ENCODE measurements around the gene PPCDC.

Gene PPCDC

GRCh38 chr15:75043509-75044257, 20.3 kb downstream of the PPCDC start:
- peak in 55 of 56 donors; percentile 54 to 96 (median 87) for DNase-seq

DNA sequence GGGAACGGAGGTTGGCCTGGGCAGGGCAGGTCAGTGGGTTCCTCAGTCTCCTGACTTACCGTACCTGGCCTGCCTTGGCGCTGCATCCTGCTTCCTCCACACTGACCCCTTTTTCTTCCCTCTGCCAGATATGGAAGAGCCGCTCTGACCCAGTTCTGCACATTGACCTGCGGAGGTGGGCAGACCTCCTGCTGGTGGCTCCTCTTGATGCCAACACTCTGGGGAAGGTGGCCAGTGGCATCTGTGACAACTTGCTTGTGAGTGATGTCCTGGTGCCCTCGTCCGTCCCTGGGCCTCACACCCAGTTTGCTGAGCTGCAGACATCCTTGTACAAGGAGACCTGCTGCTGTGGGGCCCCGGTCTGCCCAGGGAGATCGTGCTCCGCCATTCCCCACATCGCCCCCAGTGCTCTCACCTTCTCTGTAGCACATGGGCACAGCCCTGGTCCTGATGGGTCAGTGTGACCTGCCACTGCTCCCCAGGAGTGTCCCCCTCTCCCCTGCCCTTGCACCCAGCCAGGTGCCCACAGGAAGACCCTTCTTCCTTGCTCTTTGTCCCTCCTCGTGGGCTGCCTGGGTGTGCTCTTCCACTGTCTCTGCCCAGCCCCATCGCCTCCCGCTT, 21.0 kb downstream of the PPCDC start:
- peak in 1 of 56 donors; percentile 39 for DNase-seq

GRCh38 chr15:75045332-75046015, 22.1 kb downstream of the PPCDC start:
- no peak for DNase-seq

DNA sequence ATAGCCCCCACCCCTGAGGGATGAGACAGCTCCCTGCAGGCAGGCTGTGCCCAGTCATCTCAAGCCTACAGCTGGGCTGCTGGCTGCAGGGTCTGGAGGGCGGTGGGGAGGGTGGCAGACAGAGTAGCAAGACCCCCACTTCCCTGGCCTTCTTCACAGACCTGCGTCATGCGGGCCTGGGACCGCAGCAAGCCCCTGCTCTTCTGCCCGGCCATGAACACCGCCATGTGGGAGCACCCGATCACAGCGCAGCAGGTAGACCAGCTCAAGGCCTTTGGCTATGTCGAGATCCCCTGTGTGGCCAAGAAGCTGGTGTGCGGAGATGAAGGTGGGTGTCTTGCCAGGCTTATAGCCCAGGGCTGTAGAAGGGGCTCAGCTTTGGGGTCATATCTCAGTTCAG, 25.0 kb downstream of the PPCDC start:
- no peak for DNase-seq

- DNase-seq, result peak in 47 of 56 donors; percentile 11 to 86 (median 38)
Measured at GRCh38 chr15:75049392-75049791, 26.0 kb downstream of the PPCDC start.

GRCh38 chr15:75050283-75050682, 26.9 kb downstream of the PPCDC start:
- no peak for DNase-seq

GRCh38 chr15:75051191-75051608, 27.8 kb downstream of the PPCDC start:
- DNase-seq, result no peak

- DNase-seq, result no peak
Measured at GRCh38 chr15:75051711-75052110, 28.3 kb downstream of the PPCDC start.

DNA sequence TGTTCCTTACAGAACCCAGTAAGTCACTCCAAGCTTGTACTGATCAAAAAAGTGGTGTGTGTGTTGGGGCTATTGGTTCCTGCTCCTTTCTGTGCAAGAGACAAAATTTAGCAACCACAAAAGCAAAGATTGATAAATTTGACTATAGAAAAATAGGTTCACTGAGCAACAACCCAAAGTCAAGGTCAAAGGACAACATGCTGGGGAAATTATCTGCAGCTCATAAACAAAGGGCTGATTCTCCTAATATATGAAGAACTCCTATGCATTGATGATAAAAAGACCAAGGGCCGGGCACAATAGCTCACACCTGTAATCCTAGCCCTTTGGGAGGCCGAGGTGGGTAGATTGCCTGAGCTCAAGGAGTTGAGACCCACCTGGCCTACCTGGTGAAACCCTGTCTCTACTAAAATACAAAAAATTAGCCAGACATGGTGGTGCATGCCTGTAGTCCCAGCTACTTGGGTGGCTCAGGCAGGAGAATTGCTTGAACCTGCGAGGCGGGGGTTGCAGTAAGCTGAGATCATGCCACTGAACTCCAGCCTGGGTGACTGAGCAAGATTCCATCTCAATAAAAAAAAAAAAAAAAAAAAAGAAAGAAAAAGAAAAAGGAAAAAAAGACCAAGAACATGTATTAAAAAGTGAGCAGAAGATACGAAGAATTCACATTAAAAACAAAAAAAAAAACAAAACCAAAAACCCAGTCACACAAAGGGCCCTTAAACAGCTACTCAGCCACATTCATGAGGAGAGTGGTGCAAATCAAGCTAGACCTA, 29.8 kb downstream of the PPCDC start:
- DNase-seq, result no peak

- no peak for DNase-seq
Measured at GRCh38 chr15:75053748-75054125, 30.3 kb downstream of the PPCDC start.

- DNase-seq, result no peak
Measured at GRCh38 chr15:75054172-75054897, 30.9 kb downstream of the PPCDC start.

GRCh38 chr15:75056036-75056435, 32.6 kb downstream of the PPCDC start:
- DNase-seq, result no peak

- no peak for DNase-seq
Measured at GRCh38 chr15:75058127-75058905, 34.9 kb downstream of the PPCDC start.

- DNase-seq, result no peak
Measured at GRCh38 chr15:75059607-75060006, 36.2 kb downstream of the PPCDC start.

DNA sequence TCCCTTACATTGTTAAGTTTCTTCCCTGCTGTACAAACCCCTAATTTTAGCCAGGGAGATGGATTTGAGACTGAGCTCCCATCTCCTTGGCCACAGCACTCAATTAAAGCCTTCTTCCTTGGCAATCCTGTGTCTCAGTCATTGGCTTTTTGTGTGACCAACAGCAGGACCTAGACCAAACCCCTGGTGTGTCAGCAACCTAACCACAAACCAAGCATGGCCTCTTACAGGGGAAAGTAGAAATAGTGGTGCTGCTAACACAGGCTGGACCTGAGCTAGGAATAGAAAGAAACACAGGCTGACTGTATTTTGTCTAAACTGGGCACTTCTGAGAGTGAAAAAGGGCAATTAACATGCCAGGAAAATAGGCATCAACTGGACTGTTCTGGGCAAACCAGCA, 37.9 kb downstream of the PPCDC start:
- no peak for DNase-seq

GRCh38 chr15:75062706-75063105, 39.3 kb downstream of the PPCDC start:
- DNase-seq, result no peak

- DNase-seq, result no peak
Measured at GRCh38 chr15:75063338-75063737, 39.9 kb downstream of the PPCDC start.

GRCh38 chr15:75063889-75064288, 40.5 kb downstream of the PPCDC start:
- no peak for DNase-seq

GRCh38 chr15:75064846-75065245, 41.5 kb downstream of the PPCDC start:
- DNase-seq, result no peak

DNA sequence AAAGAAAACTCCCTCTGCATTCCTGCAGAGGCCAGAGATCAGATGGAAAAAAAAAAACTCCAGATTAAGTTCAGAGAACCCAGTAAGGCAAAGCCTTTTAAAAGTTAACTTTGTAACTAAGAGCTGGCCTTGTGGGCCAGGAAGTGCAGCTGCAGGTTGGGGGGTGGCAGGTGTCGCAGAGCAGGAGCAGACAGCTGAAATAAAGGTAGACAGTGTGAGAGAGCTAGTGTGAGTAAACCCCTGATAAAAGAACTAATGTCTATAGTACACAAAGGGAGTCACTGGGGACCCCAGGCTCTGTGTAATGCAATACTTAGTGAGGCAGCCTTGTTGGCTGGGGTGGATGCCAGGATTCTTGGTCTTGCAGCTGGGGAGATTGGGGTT, 42.1 kb downstream of the PPCDC start:
- DNase-seq, result no peak

Data from nucleus accumbens (tissue), 56 donors.